Measurements from ENCODE around the gene BMP7.

BMP7 gene

DNA sequence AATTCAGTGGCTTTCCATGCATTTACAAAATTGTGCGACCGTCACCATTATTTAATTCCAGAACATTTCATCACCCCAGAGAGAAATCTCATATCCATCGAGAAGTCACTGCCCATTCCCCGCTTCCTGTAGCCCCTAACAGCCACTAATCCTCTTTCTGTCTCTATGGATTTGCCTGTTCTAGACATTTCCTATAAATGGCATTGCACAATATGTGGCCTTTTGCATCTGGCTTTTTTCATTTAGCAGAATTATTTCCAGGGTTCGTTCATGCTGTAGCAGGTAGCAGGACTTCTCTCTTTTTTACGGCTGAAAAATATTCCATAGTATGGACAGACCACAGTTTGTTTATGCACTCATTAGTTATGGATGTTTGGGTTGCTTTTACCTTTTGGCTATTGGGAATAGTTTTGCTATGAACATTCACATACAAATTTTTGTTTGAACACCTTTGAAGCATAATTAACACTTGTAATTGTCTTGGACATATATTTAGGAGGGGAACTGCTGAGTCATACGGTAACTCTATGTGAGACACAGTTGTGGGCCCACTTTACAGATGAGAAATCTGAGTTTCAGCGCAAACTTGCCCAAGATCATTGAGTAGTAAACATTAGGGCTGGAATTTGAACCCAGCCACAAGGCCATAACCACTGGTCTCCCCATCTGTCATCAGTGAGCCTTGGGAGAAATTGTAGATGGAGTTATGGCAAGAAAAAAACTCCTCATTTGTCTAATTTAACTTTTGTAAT, 126.9 kb downstream of the BMP7 start:
- no peak for DNase-seq

- DNase-seq = no peak
Measured at GRCh38 chr20:57138198-57138995, 128.0 kb downstream of the BMP7 start.

GRCh38 chr20:57137676-57138075, 128.8 kb downstream of the BMP7 start:
- DNase-seq = no peak

GRCh38 chr20:57136734-57137133, 129.7 kb downstream of the BMP7 start:
- no peak for DNase-seq

DNA sequence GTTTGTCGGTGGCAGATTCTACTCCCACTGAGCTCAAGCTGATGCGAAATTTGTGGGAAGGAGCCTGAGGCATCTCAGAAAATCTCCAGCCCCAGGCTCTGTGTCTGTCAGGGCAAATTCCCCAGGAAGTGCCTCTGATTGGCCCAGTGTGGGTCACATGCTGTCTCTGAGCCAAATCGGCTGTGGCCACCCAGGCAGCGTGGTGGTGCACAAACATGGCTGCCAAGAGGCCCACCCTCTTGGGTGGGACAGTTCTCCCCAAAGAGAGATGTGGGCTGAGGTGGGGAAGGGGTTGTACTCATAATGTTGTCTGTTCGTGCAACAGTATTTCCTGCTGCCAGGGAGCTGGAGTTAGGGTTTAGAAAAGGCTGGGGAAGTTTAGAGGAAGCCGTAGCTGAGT, 130.6 kb downstream of the BMP7 start:
- no peak for DNase-seq

DNA sequence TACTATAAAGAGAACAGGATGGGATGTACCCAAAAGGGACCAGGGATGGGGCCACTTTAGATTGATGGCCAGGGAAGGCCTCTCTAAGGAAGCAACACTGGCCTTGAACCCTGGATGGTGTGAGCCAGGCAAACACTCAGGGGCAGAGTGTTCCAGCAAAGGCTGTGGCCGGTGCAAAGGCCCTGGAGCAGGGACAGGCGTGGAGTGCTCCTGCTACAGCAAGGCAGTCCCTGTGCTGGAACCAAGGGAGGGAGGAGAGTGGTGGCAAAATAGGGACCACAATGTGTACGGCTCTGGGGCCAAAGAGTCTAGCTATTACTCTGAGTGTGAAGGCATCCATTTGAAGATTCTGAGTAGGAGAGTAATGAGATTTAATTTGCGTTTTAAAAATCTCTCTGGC, 131.6 kb downstream of the BMP7 start:
- no peak for DNase-seq

DNA sequence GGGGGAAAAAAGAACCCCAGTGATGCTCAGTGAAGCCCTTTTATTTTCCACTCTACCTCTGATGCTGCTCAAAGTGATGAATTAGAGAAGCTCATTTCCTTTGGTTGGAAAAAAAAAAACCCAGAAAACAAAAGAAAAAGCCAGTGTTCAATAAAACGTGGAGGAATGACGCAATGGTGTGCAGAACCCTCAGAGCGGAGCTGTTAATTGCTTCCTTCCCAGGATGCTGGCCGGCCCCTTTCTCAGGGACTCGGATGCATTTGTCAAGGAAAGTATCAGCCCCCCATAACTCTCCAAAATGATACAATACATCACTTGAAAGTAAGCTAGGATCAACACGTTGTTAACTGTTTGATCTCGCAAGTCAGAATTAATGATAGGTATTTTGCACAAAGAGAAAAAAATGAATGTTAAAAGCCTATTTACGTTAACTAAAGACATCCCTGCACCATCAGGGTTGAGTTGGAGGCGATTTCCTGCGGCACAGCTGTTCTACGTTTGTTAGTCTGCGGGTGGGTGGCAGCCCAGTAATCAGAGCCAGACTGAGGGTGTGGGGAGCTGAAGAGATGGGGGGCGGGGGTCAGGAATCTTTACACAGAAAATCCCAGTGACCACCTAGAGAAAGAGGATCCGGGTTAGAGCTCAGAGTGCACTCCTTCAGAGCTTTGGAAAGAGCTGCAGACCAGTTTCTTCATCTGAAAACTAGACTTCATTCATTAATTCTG, 132.4 kb downstream of the BMP7 start:
- DNase-seq = no peak

- DNase-seq = no peak
Measured at GRCh38 chr20:57131601-57132391, 134.6 kb downstream of the BMP7 start.

- no peak for DNase-seq
Measured at GRCh38 chr20:57131077-57131476, 135.4 kb downstream of the BMP7 start.

DNA sequence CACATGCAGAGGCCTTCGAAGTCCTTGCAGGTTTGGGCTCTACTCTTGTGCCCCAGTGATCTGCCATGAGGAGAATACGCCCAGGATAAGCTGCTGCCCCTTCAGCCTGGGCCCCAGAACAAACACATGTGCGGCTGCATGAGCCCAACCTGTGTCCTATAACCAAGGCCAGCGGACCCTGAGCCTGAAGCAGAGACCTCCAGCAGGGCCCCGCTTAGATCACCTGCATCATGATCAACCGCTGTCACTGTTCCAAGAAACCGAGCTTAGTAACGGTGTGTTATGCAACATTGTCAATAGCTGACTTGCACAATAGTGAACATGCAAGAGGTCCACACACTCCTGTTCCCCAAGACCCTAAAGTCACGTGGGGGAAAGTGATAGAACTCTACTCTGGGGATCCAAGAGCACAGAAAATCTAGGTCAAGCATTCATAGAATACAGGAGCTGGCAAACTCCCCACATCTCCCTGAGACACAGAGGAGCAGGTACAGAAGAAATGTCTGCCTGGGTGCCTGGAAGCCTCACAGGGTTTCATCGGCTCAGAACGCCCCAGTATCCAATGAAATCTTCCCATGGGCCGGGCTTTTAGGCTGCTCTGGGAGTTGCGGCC, 136.2 kb downstream of the BMP7 start:
- no peak for DNase-seq

- no peak for DNase-seq
Measured at GRCh38 chr20:57129303-57129702, 137.1 kb downstream of the BMP7 start.

- no peak for DNase-seq
Measured at GRCh38 chr20:57128044-57128757, 138.2 kb downstream of the BMP7 start.

DNA sequence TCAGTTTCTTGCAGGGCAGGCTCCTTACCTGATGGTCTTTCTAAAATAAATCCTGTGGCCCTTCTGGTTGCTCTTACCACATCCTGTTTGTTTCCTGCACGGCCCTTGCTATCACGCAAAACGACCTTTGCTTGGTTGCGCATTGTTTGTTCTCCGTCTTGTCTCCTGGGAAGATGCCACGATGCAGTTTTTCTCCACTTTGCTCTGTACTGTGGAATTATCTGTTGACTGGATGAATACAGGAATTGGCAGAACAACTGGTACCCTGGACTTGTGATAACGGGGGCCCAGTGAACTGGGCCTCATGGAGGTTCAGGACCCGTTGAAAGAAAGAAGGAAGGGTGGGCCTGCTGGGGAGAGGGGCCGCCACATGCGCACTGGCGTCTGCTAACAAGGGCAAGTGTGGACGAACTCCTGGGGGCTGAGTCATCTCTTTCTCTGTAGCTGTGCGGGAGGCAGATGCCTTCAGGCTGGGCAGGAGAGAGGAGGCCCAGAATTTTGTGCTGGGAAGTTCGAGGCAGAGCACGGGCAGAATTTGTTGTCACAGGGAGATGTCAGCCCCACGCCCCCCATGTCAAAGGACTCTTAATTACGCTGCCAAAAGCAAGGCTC, 139.9 kb downstream of the BMP7 start:
- DNase-seq = no peak

DNA sequence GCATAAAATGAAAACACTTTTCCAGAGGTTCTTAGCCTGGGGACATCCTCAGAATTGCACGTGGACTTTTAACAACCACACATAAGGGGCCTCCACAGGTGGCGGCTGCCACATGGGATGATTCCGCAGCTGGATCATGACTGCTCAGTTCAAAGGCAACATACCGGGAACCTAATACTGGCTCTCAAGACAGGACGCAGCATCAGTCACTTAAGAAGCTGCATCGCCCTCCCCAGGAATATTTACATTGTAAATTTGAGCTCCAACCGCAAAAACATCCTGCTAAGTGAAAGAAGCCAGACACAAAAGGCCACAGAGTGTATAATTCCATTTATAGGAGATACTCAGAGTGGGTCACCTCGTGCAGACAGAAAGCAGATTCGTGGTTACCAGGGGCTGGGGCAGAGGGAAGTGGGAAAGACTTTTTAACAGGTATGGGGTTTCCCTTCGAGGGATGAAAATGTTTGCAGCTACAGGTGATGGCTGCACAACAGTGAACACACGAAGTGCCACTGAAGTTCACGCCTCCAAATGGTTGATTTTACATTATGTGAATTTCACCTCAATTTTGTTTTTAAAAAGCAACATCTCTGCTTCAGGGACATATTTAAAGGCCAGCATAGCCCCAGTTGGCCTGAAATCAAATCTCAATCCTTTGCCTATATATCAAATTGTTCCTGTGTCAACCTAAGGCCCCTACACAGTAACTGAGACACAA, 141.5 kb downstream of the BMP7 start:
- DNase-seq = no peak

DNA sequence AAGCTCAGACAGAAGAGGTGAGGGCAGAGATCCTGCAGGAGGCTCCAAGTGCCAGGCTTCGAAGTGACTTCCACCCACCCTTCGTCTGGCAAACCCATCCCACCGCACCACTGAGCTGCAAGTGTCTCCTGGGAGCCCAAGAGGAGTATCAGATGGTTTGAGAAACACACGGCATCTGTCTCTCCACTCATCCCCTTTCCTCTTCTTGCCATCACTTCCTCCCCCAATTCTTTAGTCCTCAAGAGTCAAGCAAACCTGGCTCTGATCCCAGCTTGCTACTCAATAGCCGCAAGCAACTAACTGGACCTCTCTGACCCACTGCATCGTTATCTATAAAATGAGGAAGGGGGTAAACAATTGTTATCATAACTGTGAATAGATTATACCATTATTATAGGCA, 142.1 kb downstream of the BMP7 start:
- no peak for DNase-seq

DNA sequence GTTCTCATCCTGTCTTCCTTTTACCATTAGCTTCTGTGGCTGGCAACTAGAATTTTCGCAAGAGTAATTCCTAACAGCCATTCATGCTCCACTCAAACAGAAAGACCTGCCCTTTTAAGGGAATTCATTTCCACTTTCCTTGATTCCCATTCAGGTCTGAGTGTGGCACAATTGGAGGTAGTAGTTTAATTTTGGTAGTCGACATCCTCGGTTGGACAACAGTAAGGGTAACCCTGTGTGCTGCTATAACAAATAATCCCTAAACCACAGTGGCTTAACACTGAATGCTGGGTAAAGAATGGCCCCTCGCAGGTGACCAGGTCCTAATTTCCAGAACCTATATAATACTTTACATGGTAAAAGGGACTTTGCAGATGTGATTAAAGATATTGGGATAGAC, 142.9 kb downstream of the BMP7 start:
- no peak for DNase-seq

- no peak for DNase-seq
Measured at GRCh38 chr20:57122536-57123489, 143.6 kb downstream of the BMP7 start.

GRCh38 chr20:57118964-57119363, 147.5 kb downstream of the BMP7 start:
- no peak for DNase-seq
